GM21381 (cell line): Measurements from ENCODE around the gene CSNK2A2.

Experiments used
- ATAC-seq: cut with Tn5 transposase; IDR thresholded peaks from one replicate; pipeline ENCODE4 v1.9.1; 2021; ENCODE audit warnings: mild to moderate bottlenecking, moderate library complexity; ENCODE audit not compliant: unreplicated experiment

The CSNK2A2 gene

DNA sequence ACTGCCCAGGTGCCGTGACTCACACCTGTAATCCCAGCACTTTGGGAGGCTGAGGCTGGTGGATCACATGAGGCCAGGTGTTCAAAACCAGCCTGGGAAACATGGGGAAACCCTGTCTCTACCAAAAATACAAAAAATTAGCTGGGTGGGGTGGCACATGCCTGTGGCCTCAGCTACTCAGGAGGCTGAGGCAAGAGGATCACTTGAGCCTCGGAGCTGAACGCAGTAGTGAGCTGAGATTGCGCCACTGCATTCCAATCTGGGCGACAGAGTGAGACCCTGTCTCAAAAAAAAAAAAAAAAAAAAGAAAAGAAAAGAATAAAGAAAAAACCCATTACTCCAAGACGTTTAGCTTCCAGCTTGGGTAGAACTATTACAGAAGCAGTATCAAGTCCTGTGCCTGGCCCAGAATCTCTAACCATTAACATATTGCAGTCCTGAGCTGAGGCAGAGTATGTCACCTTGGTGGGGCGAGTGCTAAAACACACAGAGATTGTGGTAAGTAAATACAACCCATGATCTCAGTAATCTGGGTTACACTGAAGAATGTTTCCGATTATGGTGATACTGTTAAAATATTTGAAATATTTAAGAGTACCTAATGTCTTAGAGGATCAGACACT lies 45.5 kb downstream of the CSNK2A2 start:
- ATAC-seq = no peak

DNA sequence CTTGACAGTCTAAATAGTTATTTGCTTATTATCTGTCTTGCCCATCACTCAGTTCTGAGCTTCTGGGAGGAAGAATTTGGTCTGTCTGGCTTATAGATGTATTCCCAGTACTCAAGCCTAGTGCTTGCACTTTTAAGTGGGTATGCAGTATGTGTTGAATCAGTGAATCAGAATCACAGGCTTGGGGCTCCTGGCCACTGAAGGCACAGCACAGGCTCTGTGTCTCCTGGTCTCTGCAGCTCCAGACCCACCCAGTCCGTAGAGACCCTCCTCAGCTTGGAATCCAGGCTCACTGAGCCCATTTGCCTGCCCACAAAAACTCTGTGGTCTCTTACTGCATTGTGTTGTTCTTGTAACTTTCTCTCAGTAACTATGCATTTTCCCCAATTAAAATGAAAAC lies 49.4 kb downstream of the CSNK2A2 start:
- ATAC-seq = no peak

DNA sequence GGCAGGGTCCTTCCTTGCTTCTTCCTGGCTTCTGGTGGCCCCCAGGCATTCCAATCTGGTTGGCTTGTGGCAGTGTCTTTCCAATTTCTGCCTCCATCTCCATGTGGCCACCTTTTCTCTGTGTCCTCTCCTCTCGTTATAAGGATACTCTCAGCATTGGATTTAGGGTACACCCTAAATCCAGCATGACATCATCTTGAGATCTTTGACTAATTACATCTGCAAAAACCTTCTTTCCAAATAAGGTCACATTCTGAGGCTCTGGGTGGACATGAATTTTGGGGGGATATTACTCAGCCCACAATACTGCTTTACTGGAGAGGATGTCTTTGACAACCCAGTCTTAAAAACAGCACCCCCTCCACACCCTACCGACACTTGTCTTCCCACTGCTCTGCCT lies 49.8 kb downstream of the CSNK2A2 start:
- ATAC-seq = no peak

- no peak for ATAC-seq
Observed at GRCh38 chr16:58138852-58139251, 59.1 kb downstream of the CSNK2A2 start.

- ATAC-seq = no peak
Observed at GRCh38 chr16:58137581-58137980, 60.3 kb downstream of the CSNK2A2 start.

GRCh38 chr16:58129097-58129936 lies 68.6 kb downstream of the CSNK2A2 start, which contains the start of gene CFAP20:
Gene CFAP20, minus strand, starts transcription at chr16:58129381. Its CDS starts 266 bp downstream, at chr16:58129115.
- peak; percentile 85 for ATAC-seq

- peak; percentile 16 for ATAC-seq
Observed at GRCh38 chr16:58128711-58129096, 69.2 kb downstream of the CSNK2A2 start.

- no peak for ATAC-seq
Observed at GRCh38 chr16:58128181-58128631, 69.7 kb downstream of the CSNK2A2 start.

GRCh38 chr16:58127634-58128033 lies 70.3 kb downstream of the CSNK2A2 start:
- ATAC-seq = no peak

DNA sequence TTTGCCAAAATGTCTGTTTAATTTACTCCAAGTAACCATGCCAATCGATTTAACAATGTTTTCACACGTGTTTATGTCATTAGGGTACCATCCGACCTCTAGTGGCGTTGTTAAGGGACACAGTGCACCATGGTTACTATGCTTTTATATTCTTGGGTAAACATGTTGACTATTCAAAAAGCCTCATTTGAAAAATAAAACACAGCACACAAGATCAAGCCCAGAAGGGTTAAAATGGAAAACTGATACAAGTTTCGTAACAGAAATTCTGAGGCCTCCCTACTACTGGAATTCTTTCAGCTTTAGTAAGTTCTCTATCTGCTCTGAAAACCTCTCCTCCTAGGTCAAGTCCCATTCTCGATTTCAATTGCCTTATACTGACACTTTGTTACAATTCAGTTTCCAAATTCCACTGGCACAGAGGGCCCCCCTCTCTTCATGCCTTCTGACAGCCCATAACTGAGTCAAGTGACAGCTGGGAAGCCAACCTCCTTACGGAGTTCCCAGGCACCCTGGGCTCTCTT lies 70.8 kb downstream of the CSNK2A2 start:
- no peak for ATAC-seq

DNA sequence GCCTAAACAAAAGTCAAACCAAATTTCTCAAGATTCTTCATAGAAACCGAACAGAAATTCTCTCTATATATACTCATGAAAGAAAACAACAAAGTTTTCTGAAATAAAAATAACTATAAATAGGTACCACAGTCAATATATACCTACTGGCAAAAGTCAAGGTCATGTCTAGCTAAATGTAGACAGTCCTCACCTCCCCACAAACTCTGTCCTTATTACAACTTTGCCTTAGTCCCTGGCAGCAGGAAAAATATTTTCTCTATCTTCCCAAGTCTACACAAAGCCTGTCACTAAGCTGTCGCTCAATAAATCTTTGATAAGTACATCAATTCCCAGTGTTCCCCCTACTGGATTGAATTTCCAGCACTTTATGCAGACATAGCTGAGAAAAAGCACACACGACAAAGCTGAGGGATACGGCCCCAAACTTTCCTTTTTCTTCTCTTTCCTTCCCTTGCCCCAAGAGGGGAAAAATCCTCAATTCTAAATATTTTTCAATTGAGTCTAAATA lies 71.4 kb downstream of the CSNK2A2 start:
- no peak for ATAC-seq

- no peak for ATAC-seq
Observed at GRCh38 chr16:58125781-58126335, 72.0 kb downstream of the CSNK2A2 start.

DNA sequence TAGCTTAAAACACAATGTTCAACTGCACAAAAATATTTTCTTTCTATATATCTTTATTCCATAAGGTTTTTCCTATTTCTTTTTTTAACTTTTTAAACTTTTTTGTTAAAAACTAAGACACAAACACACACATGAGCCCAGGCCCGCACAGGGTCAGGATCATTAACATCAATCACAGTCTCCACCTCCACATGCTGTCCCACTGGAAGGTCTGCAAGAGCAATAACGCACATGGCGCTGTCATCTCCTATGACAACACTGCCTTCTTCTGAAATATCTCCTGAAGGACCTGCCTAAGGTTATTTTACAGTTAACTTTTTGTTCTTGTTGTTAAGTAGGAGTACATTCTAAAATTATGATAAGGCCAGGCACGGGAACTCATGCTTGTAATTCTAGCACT lies 72.9 kb downstream of the CSNK2A2 start:
- no peak for ATAC-seq

- ATAC-seq = no peak
Observed at GRCh38 chr16:58124601-58124915, 73.3 kb downstream of the CSNK2A2 start.

GRCh38 chr16:58123896-58124600 lies 73.9 kb downstream of the CSNK2A2 start:
- no peak for ATAC-seq

DNA sequence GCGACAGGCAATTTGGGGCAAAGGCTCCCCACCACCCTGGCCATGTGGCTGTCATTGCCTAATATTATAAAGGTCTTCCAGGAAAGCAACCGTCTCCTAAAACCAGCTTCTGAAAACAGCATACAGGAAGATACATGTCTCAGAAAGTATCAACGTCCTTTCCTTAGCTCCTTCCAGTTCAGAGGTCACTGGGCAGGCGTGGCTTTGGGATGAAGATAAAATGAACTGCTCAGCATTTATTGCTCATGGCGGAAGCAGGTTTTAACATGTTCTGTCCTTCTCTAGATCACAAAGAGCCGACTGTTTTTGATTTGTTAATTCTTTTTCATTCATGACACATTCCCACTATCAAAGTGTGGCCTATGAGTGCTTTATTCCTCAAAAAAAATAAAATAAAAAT lies 76.8 kb downstream of the CSNK2A2 start:
- no peak for ATAC-seq

DNA sequence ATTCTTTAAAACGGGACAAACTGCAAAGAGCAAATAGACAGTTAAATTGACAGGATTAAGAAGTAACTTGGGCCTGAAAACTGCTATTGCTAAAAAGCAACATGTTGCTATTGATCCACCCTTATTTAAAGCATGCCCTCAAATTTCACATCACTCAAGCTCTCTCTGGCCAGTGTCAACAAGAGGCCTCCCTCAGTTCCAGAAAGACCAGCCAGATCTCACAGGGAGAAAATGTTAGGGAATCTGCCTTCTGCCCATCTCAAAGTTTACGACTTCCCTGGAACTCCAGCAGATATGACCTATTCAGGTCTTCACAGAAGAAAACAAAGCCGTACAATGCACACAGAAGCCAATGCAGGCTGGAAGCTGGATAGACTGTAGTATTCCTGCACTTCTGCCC lies 77.7 kb downstream of the CSNK2A2 start:
- no peak for ATAC-seq

- ATAC-seq = no peak
Observed at GRCh38 chr16:58119509-58119845, 78.4 kb downstream of the CSNK2A2 start.

GRCh38 chr16:58118801-58119508 lies 79.0 kb downstream of the CSNK2A2 start:
- no peak for ATAC-seq

- ATAC-seq = no peak
Observed at GRCh38 chr16:58116529-58116928, 81.4 kb downstream of the CSNK2A2 start.

GRCh38 chr16:58116081-58116480 lies 81.8 kb downstream of the CSNK2A2 start:
- ATAC-seq = no peak
